ENCODE results near the gene CTAGE4. TPM values are rescaled to one million over a fixed set of nuclear protein-coding genes. Genes with fewer than 3 reads are reported as not detected.
"Not testable (repeated sequence)": the region's sequence is repeated elsewhere in the genome, so short reads cannot be mapped to it uniquely, and the experiment has no call there.

CTAGE4 gene
- total RNA-seq, 1 donor from 2014 or later: not detected

- not testable (repeated sequence) for H3K4me1 Mint-ChIP-seq; H3K4me3 Mint-ChIP-seq; H3K36me3 Mint-ChIP-seq (ENCODE audit: low read depth); DNase-seq (ENCODE audit: low read depth, low spot score); H3K27ac Mint-ChIP-seq (ENCODE audit: unreplicated experiment); H3K9me3 Mint-ChIP-seq; H3K27me3 Mint-ChIP-seq (ENCODE audit: low read depth)
These were observed 35.9 kb downstream of the CTAGE4 start for GRCh38 chr7:144219149-144219548.

DNA sequence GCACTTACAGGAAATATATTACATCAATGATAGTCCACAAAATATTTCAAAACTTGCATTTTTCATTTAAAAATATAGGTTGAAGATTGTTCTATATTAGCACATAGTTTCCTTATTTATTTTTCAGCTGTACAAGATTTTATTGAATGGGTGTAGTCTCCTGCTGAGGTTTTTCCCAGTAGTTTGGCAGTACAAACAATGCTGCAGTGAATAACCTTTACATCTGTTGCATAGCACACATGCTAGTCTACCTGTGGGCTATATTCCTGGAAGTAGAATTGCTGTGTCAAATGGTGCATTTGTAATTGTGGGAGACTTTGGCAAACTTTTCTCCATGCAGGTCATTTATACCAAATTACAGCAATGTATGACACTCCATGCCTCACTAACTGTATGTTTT is 37.3 kb downstream of the CTAGE4 start:
- not testable (repeated sequence) for H3K4me1 Mint-ChIP-seq; H3K27me3 Mint-ChIP-seq (ENCODE audit: low read depth); DNase-seq (ENCODE audit: low read depth, low spot score); H3K9me3 Mint-ChIP-seq; H3K36me3 Mint-ChIP-seq (ENCODE audit: low read depth); H3K27ac Mint-ChIP-seq (ENCODE audit: unreplicated experiment); H3K4me3 Mint-ChIP-seq

DNA sequence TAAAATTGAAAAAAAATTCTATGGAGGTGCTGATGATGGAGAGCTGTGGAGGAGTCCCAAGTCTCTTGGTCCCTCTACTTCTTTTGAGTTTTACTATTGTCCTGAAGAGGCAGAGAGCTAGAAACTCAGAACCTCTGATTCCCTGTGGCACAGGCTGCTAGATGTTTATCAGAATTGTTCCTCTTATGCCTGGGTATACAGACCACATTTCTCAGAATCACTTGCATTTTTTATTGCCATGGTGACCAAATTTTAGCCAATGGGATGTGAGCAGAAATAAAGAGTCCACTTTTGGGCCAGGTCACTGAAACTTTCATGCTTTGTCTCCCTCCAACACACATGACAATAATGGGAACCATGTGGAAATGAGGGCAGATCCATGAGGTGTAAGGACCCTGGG is 40.4 kb downstream of the CTAGE4 start:
- H3K27ac Mint-ChIP-seq (ENCODE audit: unreplicated experiment); H3K4me3 Mint-ChIP-seq; H3K4me1 Mint-ChIP-seq; H3K9me3 Mint-ChIP-seq; DNase-seq (ENCODE audit: low read depth, low spot score); H3K27me3 Mint-ChIP-seq (ENCODE audit: low read depth); H3K36me3 Mint-ChIP-seq (ENCODE audit: low read depth): not testable (repeated sequence)

- DNase-seq (ENCODE audit: low read depth, low spot score); H3K4me1 Mint-ChIP-seq; H3K27me3 Mint-ChIP-seq (ENCODE audit: low read depth); H3K4me3 Mint-ChIP-seq; H3K27ac Mint-ChIP-seq (ENCODE audit: unreplicated experiment); H3K36me3 Mint-ChIP-seq (ENCODE audit: low read depth); H3K9me3 Mint-ChIP-seq: not testable (repeated sequence)
These were observed 43.6 kb downstream of the CTAGE4 start for GRCh38 chr7:144226866-144227265.

DNA sequence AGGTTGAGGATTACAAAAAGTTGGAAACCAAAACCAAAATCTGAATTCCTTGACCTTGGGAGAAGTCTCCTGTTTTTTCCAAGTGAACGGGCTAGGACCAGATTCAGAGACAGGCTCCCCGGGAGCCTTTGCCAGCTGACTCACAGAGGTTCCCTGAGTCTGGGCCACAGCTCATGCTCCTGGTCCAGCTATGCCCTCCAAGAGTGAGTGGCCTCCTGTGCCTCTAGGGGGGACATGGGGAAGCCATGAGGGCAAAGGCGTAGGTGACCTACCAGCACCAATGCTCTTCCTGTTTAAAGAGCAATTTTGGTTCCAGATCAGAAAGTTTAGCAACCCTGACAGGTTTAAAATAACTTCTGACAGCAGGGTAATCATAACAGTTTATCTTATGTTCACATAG is 45.5 kb downstream of the CTAGE4 start:
- not testable (repeated sequence) for H3K36me3 Mint-ChIP-seq (ENCODE audit: low read depth); DNase-seq (ENCODE audit: low read depth, low spot score); H3K4me1 Mint-ChIP-seq; H3K4me3 Mint-ChIP-seq; H3K27me3 Mint-ChIP-seq (ENCODE audit: low read depth); H3K27ac Mint-ChIP-seq (ENCODE audit: unreplicated experiment); H3K9me3 Mint-ChIP-seq

- H3K27me3 Mint-ChIP-seq (ENCODE audit: low read depth); H3K4me1 Mint-ChIP-seq; DNase-seq (ENCODE audit: low read depth, low spot score); H3K4me3 Mint-ChIP-seq; H3K27ac Mint-ChIP-seq (ENCODE audit: unreplicated experiment); H3K9me3 Mint-ChIP-seq; H3K36me3 Mint-ChIP-seq (ENCODE audit: low read depth): not testable (repeated sequence)
These were observed 47.8 kb downstream of the CTAGE4 start for GRCh38 chr7:144231027-144231426.

- not testable (repeated sequence) for DNase-seq (ENCODE audit: low read depth, low spot score); H3K27me3 Mint-ChIP-seq (ENCODE audit: low read depth); H3K4me3 Mint-ChIP-seq; H3K36me3 Mint-ChIP-seq (ENCODE audit: low read depth); H3K9me3 Mint-ChIP-seq; H3K4me1 Mint-ChIP-seq; H3K27ac Mint-ChIP-seq (ENCODE audit: unreplicated experiment)
These were observed 49.8 kb downstream of the CTAGE4 start for GRCh38 chr7:144233039-144233438.

Other genes with a start within 250 kb of the CTAGE4 start
- not detected in 2 replicates for gene OR2F2, start 248.2 kb upstream of the CTAGE4 start, total RNA-seq
- not detected in 2 replicates for gene OR2F1, start 228.6 kb upstream of the CTAGE4 start, total RNA-seq
- gene OR6B1, start 183.1 kb upstream of the CTAGE4 start, total RNA-seq: not detected in 2 replicates
- not detected in 2 replicates for gene OR2A5, start 134.5 kb upstream of the CTAGE4 start, total RNA-seq
- not detected in 2 replicates for gene OR2A25, start 113.7 kb upstream of the CTAGE4 start, total RNA-seq
- gene OR2A12, start 97.2 kb upstream of the CTAGE4 start, total RNA-seq: not detected in 2 replicates
- not detected in 2 replicates for gene OR2A2, start 73.9 kb upstream of the CTAGE4 start, total RNA-seq
- not detected in 2 replicates for gene OR2A14, start 60.3 kb upstream of the CTAGE4 start, total RNA-seq
- 0.89 and 1.2 TPM in 2 replicates for gene ARHGEF35, start 12.4 kb downstream of the CTAGE4 start, total RNA-seq
- 0.14 TPM in 1 of 2 replicates, not detected in the other for gene OR2A42, start 56.1 kb downstream of the CTAGE4 start, total RNA-seq
- gene OR2A7, start 81.3 kb downstream of the CTAGE4 start, total RNA-seq: 0.33 and 0.41 TPM in 2 replicates
- 0.72 TPM in 1 of 2 replicates, not detected in the other for gene CTAGE8, start 85.8 kb downstream of the CTAGE4 start, total RNA-seq
- gene OR2A1, start 129.0 kb downstream of the CTAGE4 start, total RNA-seq: 0.19 TPM in 1 of 2 replicates, not detected in the other
- 2.4 and 2.7 TPM in 2 replicates for gene ARHGEF5, start 171.9 kb downstream of the CTAGE4 start, total RNA-seq
- not detected in 2 replicates for gene NOBOX, start 220.2 kb downstream of the CTAGE4 start, total RNA-seq

All from neural crest cell (in vitro differentiated cells).